Fibroblast of upper back skin (primary cell): ENCODE data around the gene SRSF10.
A peak's percentile ranks its signal among the peaks of the same experiment; 100 is the strongest.
"Not testable (repeated sequence)": the region's sequence is repeated elsewhere in the genome, so short reads cannot be mapped to it uniquely, and the experiment has no call there.

ENCODE experiments used
- DNase-seq: peaks from one replicate; pipeline ENCODE4 v3.0.0-alpha.2; 2013

SRSF10 gene

DNA sequence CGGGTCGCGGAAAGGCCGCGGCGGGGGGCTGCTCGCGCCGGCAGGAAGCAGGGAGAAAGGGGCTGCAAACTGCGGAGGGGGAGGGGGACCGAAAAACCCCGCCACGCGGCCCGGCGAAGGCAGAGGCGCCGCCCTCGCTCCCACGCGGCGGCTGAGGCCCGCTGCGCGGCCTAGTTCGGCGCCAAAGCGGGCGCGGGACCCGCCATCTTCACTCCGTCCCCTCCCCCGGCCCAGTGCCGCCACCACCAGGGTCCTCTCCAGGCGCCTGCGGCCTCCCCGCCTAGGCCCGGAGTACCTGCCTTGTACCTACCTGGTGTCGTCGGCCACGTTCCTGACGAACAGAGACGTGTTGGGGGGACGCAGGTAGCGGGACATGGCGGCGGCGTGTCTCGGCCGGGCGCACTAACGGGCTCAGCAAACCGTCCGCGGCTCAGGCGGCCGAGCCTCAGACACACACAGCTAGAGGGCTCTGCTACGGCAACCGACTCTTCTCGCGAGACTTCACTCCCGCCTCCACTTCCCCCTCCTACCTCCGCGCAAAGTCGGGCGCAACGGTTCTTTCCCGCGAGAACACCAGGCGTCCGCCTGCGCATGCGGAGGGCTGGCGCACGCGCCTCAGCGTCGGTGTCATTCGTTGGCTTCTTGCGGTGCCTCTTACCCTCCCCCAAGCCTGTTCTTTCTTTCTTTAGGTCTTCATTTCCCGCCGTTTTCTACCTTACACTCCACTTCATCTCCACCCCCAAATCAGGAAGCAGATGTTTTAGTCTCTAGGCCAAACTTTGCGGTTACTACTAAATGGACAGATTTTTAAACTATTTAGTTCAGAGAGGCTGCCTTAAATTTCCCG is at the start of gene SRSF10:
SRSF10 (minus strand) TSS at position 447 of the 847 bp plus-strand sequence; CDS start at position 375, 72 bp downstream.
- DNase-seq: peak; percentile 99

- DNase-seq: peak; percentile 70
These were observed 47.8 kb upstream of the SRSF10 start for GRCh38 chr1:24027838-24028468.

GRCh38 chr1:24022581-24023361 is 42.6 kb upstream of the SRSF10 start:
- peak; percentile 78 for DNase-seq

DNA sequence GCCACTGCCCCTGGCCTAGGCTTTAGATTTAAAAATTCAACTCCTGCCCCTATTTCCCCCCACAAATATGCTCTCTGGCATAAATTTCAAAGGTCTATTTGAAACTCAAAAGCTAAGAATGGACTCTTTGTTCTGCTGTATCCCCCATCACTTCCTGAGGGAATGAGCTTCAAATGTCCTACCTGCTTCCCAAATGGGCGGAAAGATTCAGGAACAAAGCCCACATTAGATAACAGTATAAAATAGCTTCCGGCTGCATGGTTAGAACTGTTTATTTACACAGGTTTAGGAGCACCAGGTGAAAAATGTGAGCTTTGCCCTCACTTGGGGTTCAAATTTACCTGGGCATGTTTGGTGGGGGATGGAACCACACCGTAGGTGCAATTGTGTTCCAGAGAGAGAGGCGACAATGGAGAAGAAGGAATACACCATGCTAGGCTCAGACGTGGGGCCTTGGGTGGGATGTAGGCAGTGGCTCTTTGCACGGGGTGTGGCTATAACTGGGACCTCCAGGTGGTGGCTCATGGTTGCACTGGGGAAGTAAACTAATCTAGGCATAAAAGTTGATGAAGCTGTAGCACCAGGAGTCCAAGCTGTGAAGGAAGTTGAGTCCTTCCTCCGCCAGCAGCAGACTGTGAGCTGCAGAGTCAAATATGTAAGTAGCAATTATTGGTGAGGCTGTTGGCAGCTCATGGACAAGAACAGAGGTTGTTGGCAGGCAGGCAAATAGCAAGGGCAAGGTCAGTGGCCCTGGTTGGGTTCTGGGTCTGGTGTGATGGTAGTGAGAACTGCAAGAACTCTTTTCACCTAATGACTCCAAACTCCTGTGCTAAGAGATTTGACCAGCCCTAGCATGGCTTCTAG is 41.5 kb upstream of the SRSF10 start:
- no peak for DNase-seq

GRCh38 chr1:24020470-24020869 is 40.3 kb upstream of the SRSF10 start:
- no peak for DNase-seq

DNA sequence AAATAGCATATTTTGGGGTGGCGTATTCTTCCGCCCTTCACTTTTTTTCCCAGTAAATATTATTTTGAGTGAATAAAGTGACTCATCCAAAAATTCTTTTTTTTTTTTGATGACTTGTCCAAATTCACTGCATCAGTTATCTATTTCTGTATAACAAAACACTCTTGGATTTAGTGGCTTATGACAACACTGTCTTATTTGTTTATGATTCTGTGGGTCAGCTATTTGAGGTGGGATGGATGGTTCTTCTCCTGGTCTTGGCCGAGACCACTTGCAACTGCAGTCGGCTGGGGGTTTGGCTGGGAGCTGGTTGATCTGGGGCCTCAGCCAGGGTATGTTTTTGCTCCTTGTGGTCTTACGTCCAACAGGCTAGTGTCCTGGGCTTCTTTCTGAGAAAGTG is 39.9 kb upstream of the SRSF10 start:
- DNase-seq: no peak

GRCh38 chr1:24018611-24019580 is 38.8 kb upstream of the SRSF10 start:
- DNase-seq: peak; percentile 99

GRCh38 chr1:24015221-24016210 is 35.4 kb upstream of the SRSF10 start:
- peak; percentile 88 for DNase-seq

DNA sequence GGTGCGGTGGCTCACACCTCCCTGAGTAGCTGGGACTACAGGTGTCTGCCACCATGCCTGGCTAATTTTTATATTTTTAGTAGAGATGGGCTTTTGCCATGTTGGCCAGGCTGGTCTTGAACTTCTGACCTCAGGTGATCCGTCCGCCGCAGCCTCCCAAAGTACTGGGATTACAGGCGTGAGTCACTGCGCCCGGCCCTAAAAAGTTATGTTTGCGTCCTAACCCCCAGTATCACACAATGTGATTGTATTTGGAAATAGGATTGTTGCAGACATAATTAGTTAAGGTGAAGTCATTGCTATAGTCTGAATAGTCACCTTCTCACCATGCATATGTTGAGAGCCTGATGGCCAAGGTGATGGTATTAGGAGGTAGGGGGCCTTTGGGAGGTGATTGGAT is 32.8 kb upstream of the SRSF10 start:
- DNase-seq: not testable (repeated sequence)

DNA sequence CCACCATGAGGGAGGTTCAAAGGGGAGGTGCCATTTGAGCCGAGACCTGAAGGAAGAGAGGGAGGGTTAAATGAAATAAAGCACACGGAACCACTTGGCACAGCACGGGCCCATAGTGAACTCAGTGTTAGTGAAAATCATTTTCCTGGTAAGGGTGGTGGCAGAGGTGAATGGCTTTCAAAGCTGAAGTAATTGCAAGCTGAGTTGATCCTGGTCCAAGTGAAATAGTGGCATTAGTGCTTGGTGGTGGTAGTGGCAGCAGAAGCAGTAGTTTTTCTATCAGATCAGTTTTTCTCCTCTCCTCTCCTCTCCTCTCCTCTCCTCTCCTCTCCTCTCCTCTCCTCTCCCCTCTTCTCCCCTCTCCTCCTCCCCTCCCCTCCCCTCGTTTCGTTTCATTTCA is 30.5 kb upstream of the SRSF10 start:
- no peak for DNase-seq

GRCh38 chr1:24009406-24009805 is 29.3 kb upstream of the SRSF10 start:
- peak; percentile 84 for DNase-seq

- DNase-seq: peak; percentile 65
These were observed 28.6 kb upstream of the SRSF10 start for GRCh38 chr1:24008574-24009184.

GRCh38 chr1:24007079-24007478 is 27.0 kb upstream of the SRSF10 start:
- no peak for DNase-seq

DNA sequence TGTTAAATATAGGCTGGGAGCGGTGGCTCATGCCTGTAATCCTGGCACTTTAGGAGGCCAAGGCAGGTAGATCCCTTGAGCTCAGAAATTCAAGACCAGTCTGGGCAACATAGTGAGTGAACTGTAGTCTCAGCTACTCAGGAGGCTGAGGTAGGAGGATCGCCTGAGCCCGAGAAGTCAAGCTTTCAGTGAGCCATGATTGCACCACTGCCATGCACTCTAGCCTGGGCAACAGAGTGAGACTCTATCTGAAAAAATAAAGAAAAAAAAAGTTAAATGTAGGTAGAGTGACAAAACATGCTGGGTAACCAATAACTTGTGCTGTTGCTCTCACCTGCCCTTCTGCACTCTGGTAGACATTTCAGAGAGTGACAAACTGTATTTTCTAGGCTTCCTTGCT is 25.0 kb upstream of the SRSF10 start:
- no peak for DNase-seq

DNA sequence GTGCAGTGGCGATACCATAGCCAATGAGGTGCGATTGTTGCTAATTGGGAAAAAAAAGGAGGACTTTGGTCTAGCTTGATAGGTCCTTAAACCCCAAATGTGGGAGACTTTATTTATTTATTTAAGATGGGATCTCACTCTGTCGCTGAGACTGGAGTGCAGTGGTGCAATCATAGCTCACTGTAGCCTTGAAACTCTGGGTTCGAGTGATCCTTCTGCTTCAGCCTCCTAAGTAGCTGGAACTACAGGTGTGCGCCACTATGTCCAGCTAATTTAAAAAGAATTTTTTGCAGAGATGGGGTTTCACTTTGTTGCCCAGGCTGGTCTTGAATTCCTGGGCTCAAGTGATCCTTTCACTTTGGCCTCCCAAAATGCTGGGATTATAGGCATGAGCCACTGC is 24.0 kb upstream of the SRSF10 start:
- DNase-seq: no peak

GRCh38 chr1:24003331-24003972 is 23.3 kb upstream of the SRSF10 start:
- DNase-seq: peak; percentile 80

DNA sequence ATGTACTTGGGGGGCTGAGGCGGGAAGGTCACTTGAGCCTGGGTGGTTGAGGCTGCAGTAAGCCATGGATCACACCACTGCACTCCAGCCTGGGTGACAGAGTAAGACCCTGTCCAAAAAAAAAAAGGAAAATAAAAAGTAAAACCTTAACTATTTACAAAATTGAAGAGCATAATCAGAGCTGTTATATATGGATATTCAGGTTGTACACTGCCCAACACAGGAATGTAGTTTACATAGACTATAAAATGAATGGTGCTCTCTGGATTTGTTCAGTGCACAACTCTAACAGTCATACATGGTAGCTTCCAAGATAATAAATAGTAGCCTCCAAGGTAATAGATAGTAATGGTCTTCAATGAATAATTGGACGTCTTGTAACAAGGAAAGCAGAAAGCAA is 22.6 kb upstream of the SRSF10 start:
- DNase-seq: no peak

DNA sequence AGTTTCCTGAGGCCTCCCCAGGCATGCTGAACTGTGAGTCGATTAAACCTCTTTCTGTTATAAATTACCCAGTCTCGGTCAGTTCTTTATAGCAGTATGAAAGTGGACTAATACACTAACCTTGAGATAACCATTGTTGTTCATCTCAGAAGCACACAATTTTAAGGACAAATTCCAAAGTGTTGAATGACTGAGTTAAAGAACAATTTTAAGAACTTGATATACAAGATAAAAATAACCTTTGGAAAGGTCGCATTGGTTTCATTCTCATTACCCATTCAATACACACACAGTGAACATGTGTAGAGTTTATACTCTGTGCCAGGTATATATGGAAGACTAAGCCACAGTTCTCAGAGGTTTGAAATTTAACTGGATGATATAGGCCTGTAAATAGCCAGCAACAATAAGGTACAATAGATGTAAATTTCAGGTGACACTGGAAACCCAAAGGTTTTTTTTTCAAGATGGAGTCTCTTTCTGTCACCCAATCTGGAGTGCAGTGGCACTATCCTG is 19.1 kb upstream of the SRSF10 start:
- DNase-seq: no peak

- DNase-seq: no peak
These were observed 17.7 kb upstream of the SRSF10 start for GRCh38 chr1:23997812-23998211.
